Mesendoderm (in vitro differentiated cells): ENCODE data around the gene TMEM207.

Experiments used
- DNase-seq: peaks from one replicate; pipeline ENCODE4 v3.0.0; 2013
- H2AK5ac ChIP-seq: 2 replicates; pipeline ENCODE4 v1.6.1; 2013; ENCODE audit warnings: low read length, inconsistent platforms
- H2BK120ac ChIP-seq: 2 replicates; pipeline ENCODE4 v1.6.1; 2013; ENCODE audit warnings: low read depth, mild to moderate bottlenecking, low read length, moderate library complexity, mixed read lengths
- H2BK15ac ChIP-seq: replicated peaks from 2 replicates; pipeline ENCODE4 v1.6.1; 2013; ENCODE audit warnings: low read depth, mild to moderate bottlenecking, moderate library complexity
- H2BK5ac ChIP-seq: 2 replicates; pipeline ENCODE4 v1.6.1; 2013; ENCODE audit warnings: low read length, inconsistent platforms
- H3K18ac ChIP-seq: 2 replicates; pipeline ENCODE4 v1.6.1; 2013; ENCODE audit warnings: mild to moderate bottlenecking, low read length, mixed read lengths
- H3K23ac ChIP-seq: one replicate; pipeline ENCODE4 v1.6.1; 2013; ENCODE audit warnings: low read length
- H3K27ac ChIP-seq: 2 replicates; pipeline ENCODE4 v1.5.1; 2013; ENCODE audit warnings: low read depth, mild to moderate bottlenecking, inconsistent platforms, low read length, moderate library complexity
- H3K27me3 ChIP-seq: 2 replicates; pipeline ENCODE4 v1.6.1; 2013; ENCODE audit warnings: low read length, control low read depth, mild to moderate bottlenecking, inconsistent platforms; ENCODE audit not compliant: insufficient read depth, poor library complexity
- H3K36me3 ChIP-seq: 2 replicates; pipeline ENCODE4 v1.6.1; 2013; ENCODE audit warnings: low read length, inconsistent platforms; ENCODE audit not compliant: control insufficient read depth, insufficient read depth
- H3K4ac ChIP-seq: one replicate; pipeline ENCODE4 v1.6.1; 2013; ENCODE audit warnings: low read depth, mild to moderate bottlenecking, low read length, moderate library complexity
- H3K4me1 ChIP-seq: 2 replicates; pipeline ENCODE4 v1.6.1; 2013; ENCODE audit warnings: low read depth, low read length, inconsistent platforms; ENCODE audit not compliant: control insufficient read depth
- H3K4me2 ChIP-seq: 2 replicates; pipeline ENCODE4 v1.6.1; 2013; ENCODE audit warnings: low read length
- H3K4me3 ChIP-seq: 2 replicates; pipeline ENCODE4 v1.5.1; 2013; ENCODE audit warnings: mild to moderate bottlenecking, low read length
- H3K56ac ChIP-seq: one replicate; pipeline ENCODE4 v1.6.1; 2013; ENCODE audit warnings: low read length
- H3K79me1 ChIP-seq: 2 replicates; pipeline ENCODE4 v1.6.1; 2013; ENCODE audit warnings: low read length, inconsistent platforms
- H3K79me2 ChIP-seq: 2 replicates; pipeline ENCODE4 v1.6.1; 2013; ENCODE audit warnings: mild to moderate bottlenecking, low read length; ENCODE audit not compliant: control insufficient read depth, insufficient read depth
- H3K9ac ChIP-seq: 2 replicates; pipeline ENCODE4 v1.6.1; 2013; ENCODE audit warnings: low read length, inconsistent platforms
- H4K5ac ChIP-seq: one replicate; pipeline ENCODE4 v1.6.1; 2013; ENCODE audit warnings: low read length
- H4K8ac ChIP-seq: one replicate; pipeline ENCODE4 v1.6.1; 2013; ENCODE audit warnings: low read depth, mild to moderate bottlenecking, control low read depth, low read length, moderate library complexity
- WGBS: extraction: QIAGEN DNeasy Blood & Tissue Kit; methylation state at CpG from one replicate; pipeline ENCODE4 v1.1.7; 2013; ENCODE audit warnings: low lambda C conversion rate, missing lambda C conversion rate; ENCODE audit not compliant: insufficient coverage; ENCODE audit errors: extremely low coverage; 5-methylcytosine and 5-hydroxymethylcytosine counted together

The TMEM207 gene

GRCh38 chr3:190456770-190457169, 7.1 kb upstream of the TMEM207 start:
- Histone ChIP-seq H3K27ac (no peak overlapping the region), H3K27me3 (no peaks in the 10 kb centered on the region), H3K4me2 (no peak overlapping the region), H2BK15ac (no peak overlapping the region), H3K79me1 (no peaks in the 10 kb centered on the region), H2BK120ac (no peak overlapping the region), H3K9ac (no peak overlapping the region), H3K36me3 (no peaks in the 10 kb centered on the region), H2AK5ac (no peak overlapping the region), H3K79me2 (no peaks in the 10 kb centered on the region), H4K8ac (no peak overlapping the region), H3K4me1 (no peaks in the 10 kb centered on the region), H4K5ac (no peak overlapping the region), H3K56ac (no peak overlapping the region), H3K18ac (no peak overlapping the region), H2BK5ac (no peak overlapping the region), H3K23ac (no peak overlapping the region), H3K4ac (no peak overlapping the region), H3K4me3 (no peak overlapping the region)
- WGBS, result no CpG with 5 or more reads among the region's 1 CpG
- no peak for DNase-seq

- no peak overlapping the region for H4K5ac ChIP-seq
- no peak overlapping the region for H3K4ac ChIP-seq
- H3K79me2 ChIP-seq, result no peaks in the 10 kb centered on the region
- no peaks in the 10 kb centered on the region for H3K79me1 ChIP-seq
- WGBS, result no CpG with 5 or more reads among the region's 2 CpGs
- H3K36me3 ChIP-seq, result no peaks in the 10 kb centered on the region
- no peak overlapping the region for H2AK5ac ChIP-seq
- no peaks in the 10 kb centered on the region for H3K27me3 ChIP-seq
- H3K4me3 ChIP-seq, result no peak overlapping the region
- no peak overlapping the region for H3K4me2 ChIP-seq
- no peak overlapping the region for H3K9ac ChIP-seq
- no peak overlapping the region for H3K27ac ChIP-seq
- H3K56ac ChIP-seq, result no peak overlapping the region
- H2BK15ac ChIP-seq, result no peak overlapping the region
- H3K23ac ChIP-seq, result no peak overlapping the region
- H2BK120ac ChIP-seq, result no peak overlapping the region
- no peak overlapping the region for H3K18ac ChIP-seq
- H2BK5ac ChIP-seq, result no peak overlapping the region
- no peak for DNase-seq
- H3K4me1 ChIP-seq, result no peaks in the 10 kb centered on the region
- H4K8ac ChIP-seq, result no peak overlapping the region
Observed at GRCh38 chr3:190455828-190456227, 6.1 kb upstream of the TMEM207 start.

GRCh38 chr3:190448256-190448655, 1.4 kb downstream of the TMEM207 start:
- Histone ChIP-seq H4K8ac (no peak overlapping the region), H2BK5ac (no peak overlapping the region), H3K56ac (no peak overlapping the region), H3K9ac (no peak overlapping the region), H2BK120ac (no peak overlapping the region), H3K4ac (no peak overlapping the region), H3K79me1 (no peaks in the 10 kb centered on the region), H3K27ac (no peak overlapping the region), H3K18ac (no peak overlapping the region), H2BK15ac (no peak overlapping the region), H3K4me3 (no peak overlapping the region), H3K4me1 (peaks cover 3% of the 10 kb centered on the region), H3K23ac (no peak overlapping the region), H3K4me2 (no peak overlapping the region), H2AK5ac (no peak overlapping the region), H3K36me3 (no peaks in the 10 kb centered on the region), H3K79me2 (no peaks in the 10 kb centered on the region), H4K5ac (no peak overlapping the region), H3K27me3 (no peaks in the 10 kb centered on the region)
- DNase-seq, result no peak
- WGBS, result no CpG with 5 or more reads among the region's 2 CpGs

- no peak overlapping the region for H3K4me3 ChIP-seq
- no peak overlapping the region for H3K4me2 ChIP-seq
- no peak overlapping the region for H3K4ac ChIP-seq
- no peak overlapping the region for H3K27ac ChIP-seq
- H2BK5ac ChIP-seq, result no peak overlapping the region
- H3K9ac ChIP-seq, result no peak overlapping the region
- no peak overlapping the region for H2BK15ac ChIP-seq
- no peak overlapping the region for H3K56ac ChIP-seq
- no peak overlapping the region for H2BK120ac ChIP-seq
- H2AK5ac ChIP-seq, result no peak overlapping the region
- H3K79me1 ChIP-seq, result no peaks in the 10 kb centered on the region
- H3K36me3 ChIP-seq, result no peaks in the 10 kb centered on the region
- no peaks in the 10 kb centered on the region for H3K79me2 ChIP-seq
- no peak overlapping the region for H3K23ac ChIP-seq
- no peak overlapping the region for H4K5ac ChIP-seq
- H3K27me3 ChIP-seq, result no peaks in the 10 kb centered on the region
- WGBS, result no CpG with 5 or more reads among the region's 6 CpGs
- peaks cover 3% of the 10 kb centered on the region for H3K4me1 ChIP-seq
- no peak overlapping the region for H3K18ac ChIP-seq
- H4K8ac ChIP-seq, result no peak overlapping the region
- peak; percentile 71 for DNase-seq
Observed at GRCh38 chr3:190446573-190447279, 3.0 kb downstream of the TMEM207 start.

- H3K23ac ChIP-seq, result no peak overlapping the region
- H3K4ac ChIP-seq, result no peak overlapping the region
- no CpG with 5 or more reads among the region's 3 CpGs for WGBS
- no peak overlapping the region for H4K5ac ChIP-seq
- no peak overlapping the region for H2BK120ac ChIP-seq
- no peak overlapping the region for H2AK5ac ChIP-seq
- DNase-seq, result no peak
- H3K18ac ChIP-seq, result no peak overlapping the region
- no peaks in the 10 kb centered on the region for H3K27me3 ChIP-seq
- no peaks in the 10 kb centered on the region for H3K36me3 ChIP-seq
- H3K9ac ChIP-seq, result no peak overlapping the region
- no peak overlapping the region for H3K56ac ChIP-seq
- no peaks in the 10 kb centered on the region for H3K79me1 ChIP-seq
- H3K79me2 ChIP-seq, result no peaks in the 10 kb centered on the region
- H2BK15ac ChIP-seq, result no peak overlapping the region
- no peak overlapping the region for H2BK5ac ChIP-seq
- no peak overlapping the region for H4K8ac ChIP-seq
- no peak overlapping the region for H3K27ac ChIP-seq
- no peak overlapping the region for H3K4me2 ChIP-seq
- no peak overlapping the region for H3K4me3 ChIP-seq
- H3K4me1 ChIP-seq, result peaks cover 3% of the 10 kb centered on the region
Observed at GRCh38 chr3:190444576-190445145, 5.0 kb downstream of the TMEM207 start.

- Histone ChIP-seq H3K18ac (no peak overlapping the region), H3K79me1 (no peaks in the 10 kb centered on the region), H3K4me1 (peaks cover 3% of the 10 kb centered on the region), H2BK15ac (no peak overlapping the region), H3K9ac (no peak overlapping the region), H3K56ac (no peak overlapping the region), H3K4me3 (no peak overlapping the region), H3K23ac (no peak overlapping the region), H2BK120ac (no peak overlapping the region), H3K4ac (no peak overlapping the region), H3K4me2 (no peak overlapping the region), H3K27me3 (no peaks in the 10 kb centered on the region), H3K27ac (no peak overlapping the region), H3K36me3 (no peaks in the 10 kb centered on the region), H4K8ac (no peak overlapping the region), H2BK5ac (no peak overlapping the region), H2AK5ac (no peak overlapping the region), H4K5ac (no peak overlapping the region), H3K79me2 (no peaks in the 10 kb centered on the region)
- DNase-seq, result no peak
- no CpG with 5 or more reads among the region's 6 CpGs for WGBS
Observed at GRCh38 chr3:190444006-190444405, 5.7 kb downstream of the TMEM207 start.
